HG03432 (cell line): Measurements from ENCODE around the gene CTRB1.

Experiments
- ATAC-seq: cut with Tn5 transposase; IDR thresholded peaks from one replicate; pipeline ENCODE4 v1.9.1; 2021; ENCODE audit warnings: mild to moderate bottlenecking, moderate library complexity; ENCODE audit not compliant: unreplicated experiment

Gene CTRB1

DNA sequence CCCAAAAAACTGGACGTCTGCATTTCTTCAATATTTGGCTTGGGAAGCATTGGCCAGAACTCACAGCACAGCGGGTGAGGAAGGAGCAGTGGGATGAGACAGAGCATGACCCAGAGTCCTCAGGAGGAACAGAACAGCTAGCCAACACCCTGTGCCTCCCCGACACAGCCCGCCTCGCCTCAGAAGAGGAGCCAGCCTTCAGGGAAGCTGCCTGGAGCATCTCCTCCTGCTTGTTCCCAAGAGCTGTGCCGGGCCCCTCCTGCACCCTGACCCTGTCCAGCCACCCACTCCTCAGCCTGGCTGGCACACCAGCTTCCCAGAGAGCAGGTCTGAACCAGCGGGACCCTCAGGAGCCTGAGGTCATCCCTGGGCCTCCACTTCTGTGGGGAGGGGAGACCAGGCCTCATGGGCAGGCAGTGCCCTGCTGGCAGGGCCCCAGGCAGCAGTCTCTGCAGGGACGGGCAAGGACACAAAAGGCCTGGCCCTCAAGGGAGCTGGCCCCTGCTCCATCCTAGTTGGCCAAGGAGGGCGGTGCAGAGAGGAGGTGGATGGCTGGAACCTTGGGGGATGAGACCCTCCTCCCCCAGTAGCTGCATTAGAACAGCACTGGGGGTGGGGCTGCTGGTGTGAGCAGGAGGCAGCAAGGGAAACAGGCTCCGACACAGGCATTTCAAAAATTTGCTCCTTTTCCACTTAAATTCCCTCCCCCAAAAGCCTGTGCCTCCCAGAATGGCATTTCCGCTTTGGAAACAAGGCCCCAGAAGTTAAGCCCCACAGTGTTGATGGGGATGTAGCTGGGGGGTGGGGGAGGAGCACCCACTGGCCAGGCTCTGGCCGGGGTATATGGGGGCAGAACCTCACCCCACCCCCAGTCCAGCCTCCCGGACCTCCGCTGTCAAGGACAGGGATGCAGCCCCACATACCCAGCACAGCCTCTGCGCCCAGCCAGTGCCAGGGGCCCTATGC lies 34.4 kb downstream of the CTRB1 start:
- ATAC-seq: no peak

DNA sequence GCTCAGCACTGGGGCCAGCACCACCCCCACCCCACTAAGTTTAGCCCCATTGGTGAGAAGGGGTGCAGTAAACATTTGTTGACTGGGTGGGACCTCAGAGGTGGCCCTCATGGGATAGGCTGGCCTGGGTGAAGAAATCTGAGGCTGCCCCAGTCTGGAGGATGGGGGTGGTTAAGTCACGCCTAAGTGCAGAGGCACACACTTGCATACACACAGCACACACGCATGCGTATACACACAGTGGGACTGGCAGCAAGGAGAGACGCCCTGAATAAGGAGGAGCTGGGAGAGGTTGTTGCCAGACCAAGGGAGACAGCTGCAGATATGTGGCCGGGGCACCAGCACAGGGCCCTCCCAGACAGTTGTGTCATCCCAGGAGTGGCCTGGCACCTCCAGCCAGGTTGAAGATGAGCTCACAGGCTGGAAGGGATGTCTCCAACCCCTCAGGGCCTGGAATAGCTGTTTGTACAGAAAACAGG lies 35.6 kb downstream of the CTRB1 start:
- ATAC-seq: no peak

DNA sequence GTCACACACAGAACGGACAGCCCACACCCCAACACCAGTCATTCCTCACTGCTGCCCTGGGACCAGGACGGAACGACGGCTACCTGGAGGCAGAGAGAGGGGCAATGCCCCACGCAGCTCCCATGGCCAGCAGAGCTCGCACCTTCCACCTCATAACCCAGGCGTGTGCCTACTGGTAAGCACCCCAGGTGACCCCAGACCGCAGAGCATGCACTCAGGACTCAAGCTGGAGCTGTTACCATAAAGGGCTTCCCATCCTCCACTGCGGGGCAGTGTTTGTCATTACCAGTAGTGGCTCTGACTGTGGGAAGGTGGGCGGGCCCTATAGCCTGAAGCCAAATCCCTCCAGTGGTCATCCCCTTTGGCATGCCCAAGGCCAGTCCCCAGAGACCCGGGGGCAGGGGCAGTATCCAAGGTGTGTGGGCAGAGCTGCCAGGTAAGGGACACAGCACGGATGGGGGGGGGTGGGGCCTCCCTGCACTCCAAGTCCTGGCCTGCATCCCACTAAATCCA lies 37.3 kb downstream of the CTRB1 start:
- ATAC-seq: no peak

DNA sequence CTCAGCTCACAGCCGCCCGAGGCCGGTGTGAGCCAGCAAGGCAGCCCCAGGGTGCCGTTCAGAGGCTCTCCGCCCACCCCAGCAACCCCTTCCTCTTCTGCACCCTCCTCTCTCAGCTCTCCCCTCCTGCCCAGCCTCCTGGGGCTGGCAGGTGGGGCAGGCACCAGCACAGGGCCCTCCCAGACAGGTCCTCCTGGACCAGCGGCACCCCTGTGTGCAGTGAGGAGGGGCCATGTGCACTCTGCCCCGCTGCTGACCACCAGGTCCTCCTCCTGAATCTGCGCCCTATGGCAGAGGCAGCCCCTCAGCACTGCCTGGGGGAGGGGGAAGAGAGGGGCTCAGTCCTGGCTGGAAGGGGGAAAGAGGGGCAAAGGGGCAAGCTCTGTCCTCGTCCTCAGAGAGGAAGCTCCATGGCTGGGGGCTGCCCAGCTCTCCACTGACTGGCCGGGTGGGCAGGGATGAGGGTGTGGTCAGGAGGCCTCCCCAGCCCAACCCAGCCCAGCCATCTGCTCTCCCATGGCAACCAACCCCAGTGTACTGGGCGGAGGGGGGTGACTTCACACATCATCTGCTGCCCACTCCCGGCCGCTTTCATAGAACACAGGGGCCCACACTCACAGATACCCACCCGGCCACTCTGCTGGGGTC lies 38.0 kb downstream of the CTRB1 start:
- no peak for ATAC-seq

DNA sequence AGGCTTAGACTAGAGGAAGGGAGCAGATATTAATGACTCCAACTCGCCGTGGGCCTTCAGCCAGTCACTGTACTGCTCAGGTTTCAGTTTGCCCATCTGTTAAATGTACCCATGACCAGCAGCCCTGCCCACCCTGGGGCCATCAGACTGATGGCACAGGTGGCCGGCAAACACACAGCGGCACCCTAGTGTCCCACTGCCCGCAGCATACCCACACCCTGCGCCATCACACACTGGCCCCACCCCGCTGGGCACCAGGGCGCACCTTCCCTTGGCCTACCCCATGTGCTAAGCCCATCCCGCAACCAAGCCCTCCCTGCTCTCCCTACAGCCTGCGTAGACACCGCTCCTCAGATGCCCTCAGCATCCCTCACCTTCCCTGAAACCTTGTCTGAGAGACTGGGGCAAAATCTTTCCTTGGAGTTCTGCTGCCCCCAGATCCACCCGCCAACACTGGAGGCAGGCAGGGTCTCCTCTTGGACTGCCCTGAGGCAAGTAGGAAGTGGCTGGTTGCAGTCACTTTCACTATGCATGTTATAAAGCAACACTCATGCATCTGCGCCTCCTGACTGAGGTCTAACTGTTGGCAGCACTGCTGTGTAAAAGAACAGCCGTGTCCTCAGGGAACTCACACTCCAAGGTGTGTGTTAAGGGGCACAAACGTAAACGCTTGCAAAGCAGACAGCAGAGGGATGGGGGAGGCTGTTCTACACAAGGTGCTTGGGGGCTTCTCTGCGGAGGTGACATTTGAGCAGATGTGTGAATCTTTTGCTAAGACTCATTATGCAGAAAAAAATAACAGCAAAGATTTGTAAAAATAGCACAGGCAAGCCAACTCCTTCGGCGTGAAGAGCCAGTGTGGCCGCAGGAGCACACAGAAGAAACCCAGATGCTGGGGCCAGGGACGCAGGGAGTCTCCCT lies 39.4 kb downstream of the CTRB1 start:
- no peak for ATAC-seq

DNA sequence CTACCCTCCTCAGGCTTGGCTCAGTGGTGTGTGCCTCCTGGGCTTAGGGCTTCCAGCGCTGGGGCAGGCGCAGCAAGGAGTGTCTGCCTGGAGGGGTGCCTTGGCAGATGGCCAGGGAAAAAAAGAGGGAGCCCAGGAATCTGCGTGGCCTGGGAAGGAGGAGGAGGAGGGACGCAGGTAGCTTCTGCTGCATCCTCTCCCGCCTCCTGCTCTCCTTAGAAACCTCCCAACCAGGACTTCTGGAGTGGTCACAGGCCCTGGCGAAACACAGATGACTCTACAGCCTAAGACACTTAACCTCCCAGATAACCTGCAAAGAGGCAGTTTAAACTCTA lies 40.0 kb downstream of the CTRB1 start:
- no peak for ATAC-seq

DNA sequence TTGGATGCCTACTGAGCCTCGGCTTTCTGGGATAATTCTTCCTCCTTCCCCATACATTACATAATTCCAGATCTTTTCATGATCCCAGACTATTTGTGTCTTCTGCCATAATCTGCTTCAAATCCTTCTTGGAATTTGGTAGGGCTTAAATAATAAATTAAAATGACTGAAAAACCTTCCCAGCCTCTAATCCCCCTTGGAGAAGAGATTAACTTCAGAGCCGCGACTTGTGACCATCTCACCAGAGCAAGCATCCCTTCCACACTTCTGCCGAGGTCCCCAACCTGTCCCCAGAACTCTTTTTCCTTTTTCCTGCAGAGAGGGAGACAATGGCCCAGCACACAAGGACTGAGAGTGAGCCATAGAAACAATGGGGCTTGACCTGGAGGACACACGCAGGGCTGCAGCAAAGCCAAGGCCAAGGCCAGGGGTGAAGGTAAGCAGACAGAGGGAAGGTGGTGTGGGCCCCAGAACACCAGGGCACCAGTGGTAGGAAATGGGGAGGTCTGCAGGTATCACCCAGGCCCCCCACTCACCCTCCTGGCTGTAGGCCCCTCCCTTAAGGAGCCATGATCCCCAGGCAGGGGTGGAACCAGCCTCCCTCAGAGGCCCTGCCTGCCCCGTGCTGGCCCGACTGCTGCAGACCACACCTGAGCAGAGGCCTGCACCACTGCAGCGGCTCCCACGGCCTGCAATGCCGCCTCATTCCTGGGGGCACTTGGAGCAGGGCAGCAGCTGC lies 42.2 kb downstream of the CTRB1 start:
- ATAC-seq: no peak

DNA sequence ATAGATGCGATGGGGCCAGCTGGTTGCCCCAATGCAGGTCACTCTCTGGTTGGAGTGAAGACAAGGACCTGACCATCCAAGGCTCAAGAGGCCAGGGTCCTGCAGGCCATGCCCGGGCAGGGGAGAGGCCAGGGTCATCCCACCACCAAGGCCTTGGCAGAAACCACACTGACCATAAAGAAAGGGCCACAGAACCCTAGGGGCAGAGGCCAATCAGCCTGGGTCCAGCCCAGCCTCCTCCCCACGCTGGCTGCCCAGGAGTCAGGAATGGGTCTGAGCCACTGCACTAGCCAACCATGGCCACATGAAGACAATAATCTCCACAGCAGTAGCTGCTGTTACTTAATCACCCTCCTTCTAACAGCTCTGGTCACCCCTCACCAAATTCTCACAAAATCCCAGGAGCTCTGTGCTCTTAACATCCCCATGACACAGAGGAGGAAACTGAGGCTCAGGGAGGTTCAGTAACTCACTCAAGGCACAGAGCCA lies 42.8 kb downstream of the CTRB1 start:
- no peak for ATAC-seq

DNA sequence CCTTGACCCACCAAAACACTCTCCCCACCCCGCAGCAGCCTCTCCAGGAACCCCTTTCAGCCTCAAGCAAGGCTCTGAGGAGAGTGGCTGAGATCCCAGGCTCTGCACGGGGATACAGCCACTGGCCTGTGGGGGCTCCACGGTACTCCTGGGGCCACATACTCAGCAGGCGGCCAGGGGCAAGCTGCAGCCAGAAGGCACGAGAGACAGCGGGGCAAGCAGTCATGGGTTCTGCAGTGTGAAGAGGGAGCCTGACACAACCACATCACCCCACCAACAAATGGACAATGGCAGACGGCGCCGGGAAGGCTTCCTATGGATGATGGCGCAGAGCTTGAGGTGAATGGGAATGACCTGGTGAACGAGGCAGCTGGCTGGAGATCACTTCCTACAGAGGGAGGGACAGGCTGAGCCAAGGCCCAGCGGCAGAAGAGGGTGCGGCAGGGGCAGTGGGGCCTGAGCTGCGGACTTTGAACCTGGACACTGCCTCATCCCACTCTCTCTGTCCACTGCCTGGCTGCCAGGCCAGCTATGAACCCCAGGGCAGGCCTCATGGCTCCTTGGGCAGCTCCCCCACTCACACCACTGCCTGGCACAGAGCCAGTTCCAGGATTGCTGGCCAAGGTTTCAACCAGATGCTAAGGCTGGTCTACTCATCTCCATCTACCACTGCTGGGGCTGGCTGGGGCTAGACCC lies 43.5 kb downstream of the CTRB1 start:
- ATAC-seq: no peak

DNA sequence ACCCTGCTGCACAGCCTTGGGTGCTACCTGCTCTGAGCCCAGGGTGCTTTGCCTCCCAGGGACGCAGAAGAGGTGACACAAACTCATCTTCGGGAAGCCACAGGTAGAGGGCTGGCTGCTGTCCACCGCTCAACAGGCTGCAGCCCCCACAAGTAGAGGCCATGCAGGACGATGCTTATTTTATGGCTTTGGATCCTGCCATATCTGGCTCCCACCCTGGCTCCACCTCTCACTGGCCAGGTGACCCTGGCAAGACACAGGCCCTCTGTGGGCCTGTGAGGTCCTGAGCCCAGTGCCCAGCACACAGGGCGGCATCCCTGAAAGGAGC lies 44.0 kb downstream of the CTRB1 start:
- ATAC-seq: no peak

DNA sequence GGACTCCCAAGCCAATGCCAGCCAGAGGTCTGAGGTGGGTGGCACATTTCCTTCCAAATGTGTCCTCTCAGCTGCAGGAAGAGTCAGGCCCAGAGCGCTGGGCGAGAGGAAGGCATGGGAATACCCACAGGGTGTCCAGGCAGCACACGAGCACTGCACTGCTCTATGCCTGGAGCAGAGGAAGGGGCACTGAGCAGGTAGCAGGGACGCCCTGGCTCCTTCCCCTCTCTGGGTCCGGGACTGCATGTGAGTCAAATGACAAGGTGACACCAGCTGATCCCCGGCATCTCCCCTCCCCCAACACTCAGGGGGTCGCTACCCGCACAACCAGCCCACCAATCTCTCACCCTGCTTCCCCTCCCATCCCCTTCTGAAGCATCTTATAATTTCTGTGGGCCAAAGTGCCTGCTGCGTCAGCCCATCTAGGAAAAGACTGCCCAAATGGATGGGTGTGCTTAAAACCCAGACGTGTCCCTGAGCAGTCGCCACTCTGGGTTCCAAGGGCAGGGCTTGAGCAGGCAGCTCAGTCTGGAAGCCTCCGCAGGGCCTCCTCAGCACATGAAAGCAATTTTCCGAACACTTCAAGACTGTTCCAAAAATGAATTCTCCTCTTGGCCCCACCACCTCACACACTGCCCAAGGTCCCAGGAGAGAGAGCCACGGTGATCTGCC lies 44.6 kb downstream of the CTRB1 start:
- ATAC-seq: no peak

DNA sequence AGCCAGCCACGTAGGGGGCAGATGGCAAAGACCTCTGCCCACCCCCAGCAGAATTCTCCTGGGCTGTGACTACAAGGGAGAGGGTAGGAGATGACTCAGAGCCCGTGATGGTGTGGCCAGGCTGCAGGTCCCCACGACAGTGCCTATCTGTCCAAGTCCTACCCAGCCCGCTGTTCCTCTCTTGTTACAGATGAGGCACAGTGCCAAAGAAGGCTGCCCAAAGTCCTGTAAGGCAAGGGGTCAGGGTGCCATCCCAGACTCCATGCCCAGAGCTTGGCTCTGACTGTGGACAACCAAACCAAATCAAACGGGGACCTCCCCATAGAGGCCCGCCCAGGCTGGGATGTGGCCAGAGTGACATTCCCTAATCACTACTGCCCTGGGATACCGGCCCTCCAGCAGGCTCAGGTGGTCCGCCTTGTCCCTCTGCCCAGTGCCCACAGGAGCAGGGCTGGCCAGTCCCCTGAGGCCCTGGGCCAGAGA lies 45.2 kb downstream of the CTRB1 start:
- no peak for ATAC-seq

DNA sequence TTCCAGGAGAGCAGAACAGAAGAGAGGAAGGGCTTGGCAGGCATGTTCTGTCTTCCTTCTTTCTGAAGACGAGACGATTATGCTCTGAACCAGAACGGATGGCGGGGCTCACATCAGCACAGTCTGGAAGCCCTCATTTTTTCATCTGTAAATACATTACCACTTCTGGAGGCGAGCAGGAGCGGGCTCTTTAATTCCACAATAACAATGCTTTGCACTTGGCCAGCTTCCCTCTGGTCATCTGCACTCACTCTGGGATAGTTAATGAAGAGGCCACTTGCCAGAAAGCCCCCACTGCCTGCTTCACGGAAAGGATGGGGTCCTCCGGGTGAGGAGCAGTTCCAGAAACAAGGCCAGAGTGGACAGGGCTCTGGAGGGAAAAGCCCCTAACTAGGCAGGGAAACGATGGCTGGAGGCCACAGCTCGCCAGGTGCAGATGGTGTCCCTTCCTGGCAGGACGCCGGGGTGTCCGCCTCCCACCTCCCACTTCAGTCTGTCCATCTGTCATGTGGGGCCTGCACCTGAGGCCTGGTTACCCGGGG lies 45.7 kb downstream of the CTRB1 start:
- no peak for ATAC-seq

DNA sequence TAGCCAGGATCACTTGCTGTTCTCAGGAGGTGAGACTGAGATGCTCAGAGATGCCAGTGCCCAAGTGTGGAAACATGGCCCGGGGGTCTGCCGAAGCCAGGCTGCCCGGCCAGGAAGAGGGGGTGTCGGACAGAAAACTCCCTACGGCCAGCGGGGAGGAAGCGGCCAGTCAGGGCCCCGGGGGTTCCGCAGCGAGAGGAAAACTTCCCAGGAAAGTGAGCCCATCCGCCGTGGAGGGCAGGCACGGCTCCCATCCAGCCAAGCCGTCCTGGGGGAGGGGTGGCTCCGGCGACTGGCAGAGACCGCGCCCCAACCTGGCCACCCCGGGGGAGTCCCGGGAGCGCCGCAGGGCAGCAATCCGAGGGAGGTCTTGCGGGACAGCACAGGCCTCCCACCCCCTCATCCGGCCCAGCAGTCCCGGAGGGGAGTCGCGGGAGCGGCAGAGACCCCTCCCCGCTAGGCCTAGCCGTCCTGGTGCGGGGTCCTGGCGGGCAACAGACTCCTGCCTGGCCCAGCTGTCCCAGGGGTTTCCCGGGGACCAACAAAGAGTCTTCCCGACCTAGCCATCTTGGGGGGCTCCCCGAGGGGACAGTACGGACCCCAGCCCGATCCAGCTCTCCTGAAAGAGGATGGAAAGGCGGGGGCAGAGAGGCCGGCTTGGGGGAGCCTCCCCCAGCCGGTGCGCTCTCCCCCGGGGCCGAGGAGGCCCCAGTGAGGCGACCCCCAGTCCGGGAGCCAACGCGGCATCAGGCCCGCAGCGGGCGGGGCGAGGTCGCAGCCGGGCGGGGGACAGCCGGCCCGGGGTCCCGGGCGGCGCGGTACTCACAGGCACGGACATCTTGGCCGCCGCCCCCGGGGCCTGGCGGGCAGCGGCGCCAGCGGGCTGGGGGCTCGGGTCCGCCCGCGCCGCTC lies 46.5 kb downstream of the CTRB1 start:
- peak; percentile 28 for ATAC-seq

DNA sequence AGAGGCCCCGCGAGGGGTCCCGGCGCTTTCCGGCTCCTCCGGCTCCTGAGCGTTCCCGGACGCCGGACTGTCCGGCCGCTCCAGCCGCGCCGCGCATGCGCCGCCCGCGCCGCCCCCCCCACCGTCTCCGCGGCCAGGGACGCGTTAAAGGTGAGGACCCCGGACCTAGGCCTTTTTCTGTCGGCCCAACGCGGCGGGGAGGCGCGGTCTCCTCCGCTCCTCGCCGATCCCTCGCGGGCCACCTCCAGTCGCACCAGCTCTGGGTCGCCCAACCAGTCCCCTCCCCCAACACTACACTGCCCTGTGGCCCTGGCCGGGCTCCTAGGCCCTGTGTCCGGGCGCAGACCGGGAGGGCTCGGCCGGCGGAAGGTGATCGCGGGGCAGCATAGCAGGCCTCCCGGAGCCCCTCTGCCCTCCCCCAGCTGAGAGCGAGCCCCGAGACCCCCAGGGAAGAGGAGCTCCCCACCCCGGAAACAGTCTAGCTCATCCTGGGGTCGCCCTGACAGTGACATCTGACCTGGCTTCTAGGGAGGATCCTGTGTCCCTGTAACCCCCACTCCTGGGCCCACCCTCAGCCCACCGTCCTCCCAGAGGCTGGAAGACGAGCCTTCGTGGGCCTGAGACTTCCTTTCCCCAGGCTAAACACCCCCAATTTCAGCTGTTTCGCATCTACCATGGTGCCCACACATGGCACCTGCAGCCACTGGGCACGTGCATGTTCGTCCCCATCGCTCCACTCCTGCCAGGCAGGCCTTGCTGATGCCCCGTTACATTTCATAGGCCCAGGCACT lies 47.3 kb downstream of the CTRB1 start:
- ATAC-seq: peak; percentile 63

DNA sequence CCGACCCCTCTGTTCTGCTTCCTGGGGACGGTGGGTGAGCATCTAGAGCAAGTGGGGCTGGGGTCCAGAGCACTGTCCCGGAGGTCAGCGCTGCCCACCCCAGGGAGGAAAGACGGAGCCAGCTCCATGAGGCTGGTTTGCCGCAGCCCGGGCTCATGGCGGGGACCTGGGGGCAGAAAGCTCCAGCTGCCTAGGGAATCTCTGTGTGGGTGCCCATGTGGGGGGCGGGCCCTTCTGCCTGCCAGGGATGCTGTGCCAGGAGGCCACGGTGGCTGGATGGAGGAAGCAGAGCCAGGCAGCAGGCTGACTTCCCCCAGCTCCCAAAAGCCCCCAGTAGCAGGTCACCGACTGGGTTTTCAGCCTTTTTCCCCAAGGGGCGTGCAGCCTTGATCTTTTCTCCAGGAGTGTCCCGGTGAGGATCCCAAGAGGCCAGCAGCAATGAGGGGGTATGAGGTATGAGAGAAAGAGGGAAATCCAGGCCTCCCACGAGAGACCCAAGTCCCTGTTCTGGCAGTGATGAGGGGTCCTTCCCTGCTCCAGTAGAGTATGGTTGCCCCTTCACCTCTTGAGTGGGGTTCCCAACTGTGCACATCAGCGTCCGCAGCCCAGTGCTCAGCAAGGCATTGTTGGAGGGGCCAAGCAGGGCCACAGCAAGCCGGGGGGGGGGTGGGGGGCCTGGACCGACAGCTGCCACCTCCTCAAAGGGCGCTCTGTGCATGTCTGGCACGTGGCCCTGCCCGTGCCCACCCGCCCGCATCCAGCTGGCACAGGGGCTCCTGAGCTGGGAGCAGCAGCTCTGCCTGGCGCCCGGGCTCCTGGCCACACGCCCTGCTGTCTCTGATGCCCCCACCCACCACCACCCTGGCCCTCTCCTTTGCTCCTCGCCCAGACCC lies 48.2 kb downstream of the CTRB1 start:
- no peak for ATAC-seq
